SK-N-SH (cell line): ENCODE measurements around the gene PRH1.

ENCODE experiments used
- ELF1 ChIP-seq: IDR thresholded peaks from 2 replicates; pipeline ENCODE4 v1.4.0; 2012
- USF1 ChIP-seq: IDR thresholded peaks from 2 replicates; pipeline ENCODE4 v1.4.0; 2012; ENCODE audit warnings: low read depth, borderline replicate concordance

GRCh38 chr12:10853776-10854175 lies 30.3 kb downstream of the PRH1 start:
- no peak for TF ChIP-seq USF1
- no peak for TF ChIP-seq ELF1
